ENCODE data around the gene NTM.

- TF ChIP-seq POLR2A (IDR thresholded peaks at IDR 0.05) (no peak), CTCF (IDR thresholded peaks at IDR 0.05) (no peak)
These were observed 913.6 kb downstream of the NTM start for GRCh38 chr11:132284048-132284447.

Data from Peyer's patch (tissue), 4 donors.